Breast epithelium (tissue), 3 donors: ENCODE results near the gene MINDY4B.

ENCODE experiments used
- POLR2A ChIP-seq: fragments of 450-650 bp; IDR thresholded peaks from one replicate; pipeline ENCODE4 v1.6.1; 2016; ENCODE audit warnings: antibody characterized with exemption, mild to moderate bottlenecking, moderate library complexity
- POLR2AphosphoS5 ChIP-seq, 3 donors: sonication (generic); formaldehyde crosslinking; IDR thresholded peaks; one replicate each; pipeline ENCODE4 v1.6.1; 2017; ENCODE audit warnings: antibody characterized with exemption in 3 of 3
- TF ChIP-seq, protein P1 (sequence below), 3 donors: fragments of 450-650 bp; IDR thresholded peaks; one replicate each; pipeline ENCODE4 v1.5.1; 2016 to 2017; ENCODE audit warnings: antibody characterized with exemption in 3 of 3, mild to moderate bottlenecking in 3 of 3, moderate library complexity in 3 of 3

DNA sequence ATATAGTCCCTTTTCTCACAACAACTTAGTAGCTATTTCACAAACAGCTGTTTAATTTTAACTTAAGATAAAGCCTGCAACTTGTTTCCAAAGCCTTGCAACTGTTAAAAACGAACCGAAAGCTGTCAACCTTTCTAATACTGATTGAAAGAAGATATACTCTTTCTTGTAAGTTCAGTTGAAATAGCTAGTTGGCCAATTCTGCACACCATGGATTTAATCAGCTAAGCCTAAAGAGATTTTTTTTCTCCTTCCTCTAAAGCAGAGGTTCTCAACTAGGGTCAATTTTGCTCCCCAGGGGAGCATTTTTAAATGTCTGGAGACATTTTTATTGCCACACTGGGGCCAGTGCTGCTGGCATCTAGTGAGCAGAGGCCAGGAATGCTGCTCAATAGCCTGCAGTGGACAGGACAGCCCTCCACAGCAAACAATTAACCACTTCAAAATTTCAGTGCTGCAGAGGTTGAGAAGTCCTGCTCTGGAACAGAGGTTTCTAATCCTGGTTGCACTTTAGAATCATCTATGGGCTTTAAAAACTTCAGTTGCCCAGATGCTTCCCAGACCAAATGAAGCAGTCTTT is 26.2 kb downstream of the MINDY4B start:
- TF ChIP-seq POLR2A = no peak
- TF ChIP-seq, protein P1, sequence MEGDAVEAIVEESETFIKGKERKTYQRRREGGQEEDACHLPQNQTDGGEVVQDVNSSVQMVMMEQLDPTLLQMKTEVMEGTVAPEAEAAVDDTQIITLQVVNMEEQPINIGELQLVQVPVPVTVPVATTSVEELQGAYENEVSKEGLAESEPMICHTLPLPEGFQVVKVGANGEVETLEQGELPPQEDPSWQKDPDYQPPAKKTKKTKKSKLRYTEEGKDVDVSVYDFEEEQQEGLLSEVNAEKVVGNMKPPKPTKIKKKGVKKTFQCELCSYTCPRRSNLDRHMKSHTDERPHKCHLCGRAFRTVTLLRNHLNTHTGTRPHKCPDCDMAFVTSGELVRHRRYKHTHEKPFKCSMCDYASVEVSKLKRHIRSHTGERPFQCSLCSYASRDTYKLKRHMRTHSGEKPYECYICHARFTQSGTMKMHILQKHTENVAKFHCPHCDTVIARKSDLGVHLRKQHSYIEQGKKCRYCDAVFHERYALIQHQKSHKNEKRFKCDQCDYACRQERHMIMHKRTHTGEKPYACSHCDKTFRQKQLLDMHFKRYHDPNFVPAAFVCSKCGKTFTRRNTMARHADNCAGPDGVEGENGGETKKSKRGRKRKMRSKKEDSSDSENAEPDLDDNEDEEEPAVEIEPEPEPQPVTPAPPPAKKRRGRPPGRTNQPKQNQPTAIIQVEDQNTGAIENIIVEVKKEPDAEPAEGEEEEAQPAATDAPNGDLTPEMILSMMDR (IDR thresholded peaks at IDR 0.05) = no peak
- no peak for TF ChIP-seq POLR2AphosphoS5 (IDR thresholded peaks at IDR 0.05)
